Subcutaneous adipose tissue (tissue), 4 donors: Measurements from ENCODE around the gene QKI. TPM values are rescaled to one million over a fixed set of nuclear protein-coding genes. Genes with fewer than 3 reads are reported as not detected.

Source experiments
- CTCF ChIP-seq: fragments of 450-650 bp; IDR thresholded peaks from one replicate; pipeline ENCODE4 v1.5.1; 2016; ENCODE audit warnings: low read depth, mild to moderate bottlenecking, control low read depth, antibody characterized with exemption, moderate library complexity
- total RNA-seq, 4 donors: library from RNA; depleted of rRNA; stranded (reverse); fragments of >200 nt; gene quantifications; one replicate each; pipeline ENCODE4 v1.1.0, GENCODE V29; 2016

The QKI gene
- total RNA-seq, 4 donors from 2014 or later, result 218 to 368 (median 266) TPM

DNA sequence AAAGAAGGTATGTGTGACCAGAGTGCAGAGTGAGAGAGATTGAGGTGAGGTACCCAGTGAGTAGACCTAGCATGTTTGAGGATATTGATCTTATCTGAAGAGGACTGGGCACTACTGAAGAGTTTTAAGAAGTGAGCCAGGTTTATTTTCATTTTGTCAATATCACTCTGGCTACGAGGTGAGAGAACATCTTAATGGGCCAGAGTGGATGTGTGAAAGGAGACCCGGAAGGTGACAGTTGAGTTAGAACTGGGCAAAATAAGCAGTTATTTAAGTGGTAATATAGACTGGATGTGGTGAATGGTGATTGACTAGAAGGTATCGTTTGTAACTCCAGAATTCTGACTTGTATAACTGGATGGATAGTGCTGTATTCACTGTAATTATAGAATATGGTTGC is 134.1 kb downstream of the QKI start:
- TF ChIP-seq CTCF, result no peak

GRCh38 chr6:163554032-163554431 is 139.5 kb downstream of the QKI start:
- TF ChIP-seq CTCF, result no peak

DNA sequence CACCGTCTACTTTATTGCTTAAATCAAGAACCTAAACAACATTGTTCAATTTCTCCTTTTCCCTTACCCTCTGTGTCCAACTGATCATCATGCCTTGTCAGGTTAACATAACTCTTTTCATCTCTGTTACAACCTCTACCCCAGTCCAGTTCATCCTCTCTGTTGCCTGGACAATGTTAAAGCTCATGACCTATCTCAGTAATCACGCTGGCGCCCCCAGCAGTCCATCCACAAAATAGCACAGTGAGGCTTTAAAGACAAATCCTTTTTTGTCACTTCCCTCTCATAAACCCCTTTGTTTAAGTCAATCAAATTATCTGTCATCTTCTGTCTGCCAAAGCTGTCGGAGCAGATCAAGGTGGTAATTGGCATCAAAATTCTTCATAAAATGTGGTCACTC is 140.1 kb downstream of the QKI start:
- no peak for TF ChIP-seq CTCF

GRCh38 chr6:163559661-163560060 is 145.1 kb downstream of the QKI start:
- no peak for TF ChIP-seq CTCF

DNA sequence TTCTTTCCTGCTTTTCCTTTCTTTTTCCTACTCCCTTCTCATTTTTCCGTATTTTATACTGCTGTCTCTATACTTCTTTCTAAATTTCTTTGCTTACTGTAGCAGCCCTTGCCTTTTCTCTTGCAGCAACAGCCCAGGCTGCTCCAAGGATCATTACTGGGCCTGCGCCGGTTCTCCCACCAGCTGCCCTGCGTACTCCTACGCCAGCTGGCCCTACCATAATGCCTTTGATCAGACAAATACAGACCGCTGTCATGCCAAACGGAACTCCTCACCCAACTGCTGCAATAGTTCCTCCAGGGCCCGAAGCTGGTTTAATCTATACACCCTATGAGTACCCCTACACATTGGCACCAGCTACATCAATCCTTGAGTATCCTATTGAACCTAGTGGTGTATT is 148.8 kb downstream of the QKI start:
- no peak for TF ChIP-seq CTCF

- TF ChIP-seq CTCF, result no peak
These were observed 150.0 kb downstream of the QKI start for GRCh38 chr6:163564534-163564933.

GRCh38 chr6:163565140-163565539 is 150.6 kb downstream of the QKI start:
- no peak for TF ChIP-seq CTCF
